Hepatocyte (in vitro differentiated cells): ENCODE data around the gene WDTC1.
"Not testable (repeated sequence)": the region's sequence is repeated elsewhere in the genome, so short reads cannot be mapped to it uniquely, and the experiment has no call there.

ENCODE experiments used
- CTCF ChIP-seq: fragments of 200-600 bp; sonication (generic); IDR thresholded peaks from 2 replicates; pipeline ENCODE4 v1.5.1; 2016; ENCODE audit warnings: antibody characterized with exemption, mild to moderate bottlenecking; ENCODE audit not compliant: poor library complexity
- EZH2 ChIP-seq: fragments of 200-600 bp; sonication (generic); IDR thresholded peaks from 2 replicates; pipeline ENCODE4 v1.6.1; 2016; ENCODE audit warnings: antibody characterized with exemption, mild to moderate bottlenecking, borderline replicate concordance
- EZH2phosphoT487 ChIP-seq: fragments of 200-600 bp; sonication (generic); IDR thresholded peaks from one replicate; pipeline ENCODE4 v1.6.1; 2018; ENCODE audit warnings: antibody characterized with exemption, mild to moderate bottlenecking, low read depth, moderate library complexity; ENCODE audit not compliant: unreplicated experiment, severe bottlenecking

- not testable (repeated sequence) for TF ChIP-seq CTCF, EZH2, EZH2phosphoT487
Observed at GRCh38 chr1:27184665-27185064, 49.8 kb upstream of the WDTC1 start.
